Muscle of arm (tissue), 12 donors: ENCODE data around the gene LRMDA. TPM values are rescaled to one million over a fixed set of nuclear protein-coding genes. Genes with fewer than 3 reads are reported as not detected.
A peak's percentile ranks its signal among the peaks of the same experiment; 100 is the strongest.

ENCODE experiments used
- DNase-seq: peaks from one replicate; pipeline ENCODE4 v3.0.0-alpha.2; 2013
- polyA plus RNA-seq, 12 donors: library from polyadenylated mRNA; unstranded; fragments of 120-200 nt; gene quantifications; one replicate each; pipeline ENCODE4 v1.2.1, GENCODE V29; 2013; ENCODE audit not compliant: insufficient read length in 12 of 12

Gene LRMDA
- polyA plus RNA-seq, 12 donors: 3.5 to 6.7 (median 5.2) TPM; not detected in 2

- no peak for DNase-seq
These were observed 957.0 kb downstream of the LRMDA start for GRCh38 chr10:76388321-76389023.

DNA sequence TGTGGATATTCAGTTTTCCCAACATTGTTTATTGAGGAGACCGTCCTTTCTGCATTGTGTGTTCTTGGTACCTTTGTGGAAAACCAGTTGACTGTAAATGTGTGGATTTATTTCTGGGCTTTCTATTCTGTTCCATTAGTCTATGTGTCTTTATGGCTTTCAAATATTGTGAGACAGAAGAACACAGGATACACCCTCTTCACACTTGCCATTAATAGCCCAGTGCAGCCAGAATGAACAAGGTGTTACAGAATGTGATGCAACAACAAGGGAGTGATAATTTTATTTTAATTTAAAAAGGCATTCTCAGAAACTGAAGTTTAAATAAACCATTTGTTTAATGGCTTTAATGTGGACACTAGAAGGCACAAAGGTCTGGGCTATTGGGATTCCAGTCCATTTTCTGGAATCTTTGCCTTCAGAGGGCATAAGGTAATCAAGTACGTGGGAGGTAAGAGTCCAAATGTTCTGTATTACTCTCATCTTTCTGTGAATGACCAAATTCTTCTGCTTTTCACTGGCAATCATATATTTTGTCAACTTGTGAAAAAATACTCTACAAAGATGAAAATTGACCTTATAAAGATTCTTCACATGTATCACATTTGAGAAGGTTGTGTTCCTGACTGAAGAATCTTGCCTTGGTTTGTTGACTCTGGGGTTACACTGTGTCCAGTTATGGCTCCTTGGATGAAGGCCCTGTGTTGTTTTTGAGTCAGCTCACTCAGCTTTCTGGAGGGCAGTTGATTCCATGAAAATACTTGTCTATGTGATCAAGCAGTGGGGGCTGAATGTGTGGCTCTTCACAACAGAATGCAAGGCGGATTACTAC, 962.7 kb downstream of the LRMDA start:
- no peak for DNase-seq

GRCh38 chr10:76394707-76395042, 963.3 kb downstream of the LRMDA start:
- DNase-seq: no peak

DNA sequence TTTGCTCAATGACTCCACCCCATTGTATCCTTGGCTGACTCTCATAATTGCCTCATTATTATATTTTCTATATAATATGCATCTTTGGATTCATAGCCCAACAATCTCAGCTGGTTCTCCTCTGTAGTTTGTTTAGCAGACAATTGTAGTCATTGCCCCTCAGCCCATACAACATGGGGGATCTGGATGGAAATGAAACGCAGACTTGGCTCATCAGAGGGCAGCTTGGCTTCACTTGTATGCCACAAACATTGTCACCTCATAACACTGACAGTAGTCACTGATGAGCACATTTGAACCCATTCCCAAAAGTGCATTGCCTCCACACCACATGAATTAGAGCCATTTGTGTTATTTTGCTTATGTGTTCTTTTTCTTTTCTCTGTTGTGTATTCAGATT, 963.8 kb downstream of the LRMDA start:
- no peak for DNase-seq

DNA sequence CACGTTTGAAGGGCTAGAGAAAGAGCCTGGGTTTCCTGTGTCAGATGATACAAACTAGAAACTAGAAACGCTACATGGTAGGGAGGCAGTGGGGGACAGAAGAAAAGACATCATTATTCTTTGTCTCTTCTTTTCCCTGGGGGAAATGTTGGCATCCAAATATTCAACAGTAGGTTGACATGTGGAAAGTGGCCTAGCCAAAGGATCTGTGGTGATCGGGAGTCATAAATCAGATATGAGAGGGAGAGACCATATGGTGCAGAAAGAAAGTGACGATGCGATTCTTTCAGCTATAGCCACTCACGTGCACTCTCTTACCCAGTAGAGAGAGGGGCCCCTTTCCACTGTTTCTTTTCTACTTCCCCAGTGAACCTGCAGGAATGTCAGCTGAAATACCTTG, 964.7 kb downstream of the LRMDA start:
- no peak for DNase-seq

DNA sequence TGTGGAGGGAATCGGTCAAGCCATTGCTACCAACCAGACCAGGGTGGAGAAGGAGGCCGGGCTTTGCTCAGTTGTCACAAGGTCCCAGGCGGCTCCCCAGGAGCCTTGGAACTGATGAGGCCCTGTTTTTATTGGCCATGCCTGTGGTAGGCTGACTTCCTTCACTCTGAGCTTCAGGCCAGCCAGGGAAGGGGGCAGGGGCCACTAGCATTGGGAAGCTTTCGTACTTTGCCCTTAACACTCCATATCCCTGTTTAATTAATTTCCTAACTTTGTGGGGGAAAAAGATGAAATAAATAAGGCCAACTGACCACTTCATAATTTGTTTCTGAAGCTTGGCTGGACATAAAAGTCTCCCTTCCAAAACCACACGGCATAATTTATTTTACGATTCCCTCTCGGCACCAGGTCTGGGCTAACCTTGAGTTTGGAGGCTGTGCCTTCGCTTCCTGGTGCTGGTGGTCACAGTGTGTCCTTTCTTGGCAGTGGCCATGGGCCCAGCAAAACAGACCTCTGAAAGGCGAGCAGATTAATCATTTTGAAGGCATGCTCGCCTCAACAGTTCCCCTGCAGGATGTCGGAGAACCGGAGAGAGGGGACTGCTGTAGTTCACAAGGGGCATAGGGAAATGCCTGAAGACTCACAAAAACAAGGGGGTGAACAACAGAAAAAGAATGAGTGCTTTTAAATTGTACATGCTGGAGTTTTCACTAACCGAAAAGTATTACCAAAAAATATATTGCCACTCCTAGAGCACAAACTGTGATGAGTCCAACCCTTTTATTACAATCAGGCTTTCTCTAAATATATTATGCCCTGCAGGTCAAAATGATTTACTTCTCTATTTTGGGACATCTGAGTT, 966.0 kb downstream of the LRMDA start:
- DNase-seq: no peak

GRCh38 chr10:76398043-76398710, 966.8 kb downstream of the LRMDA start:
- DNase-seq: peak; percentile 7

DNA sequence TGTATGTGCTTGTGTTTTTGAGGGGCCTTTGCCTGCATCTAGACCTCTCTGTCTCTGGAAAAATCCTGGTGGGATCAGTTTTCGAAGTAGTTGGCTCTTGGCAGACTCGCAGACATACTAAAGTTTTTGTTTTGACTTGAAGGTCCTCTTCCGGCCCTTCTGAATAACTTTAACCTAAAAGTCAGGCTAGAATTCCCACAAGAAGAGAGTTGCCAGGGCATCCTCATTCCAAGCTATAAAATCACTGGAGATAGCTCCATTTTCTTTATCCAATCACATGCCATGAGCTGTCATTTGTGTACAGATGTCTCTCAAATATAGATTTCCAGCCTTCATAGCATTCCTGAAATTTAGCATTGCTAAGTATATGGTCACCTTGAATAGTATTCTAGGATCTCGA, 967.8 kb downstream of the LRMDA start:
- DNase-seq: no peak

DNA sequence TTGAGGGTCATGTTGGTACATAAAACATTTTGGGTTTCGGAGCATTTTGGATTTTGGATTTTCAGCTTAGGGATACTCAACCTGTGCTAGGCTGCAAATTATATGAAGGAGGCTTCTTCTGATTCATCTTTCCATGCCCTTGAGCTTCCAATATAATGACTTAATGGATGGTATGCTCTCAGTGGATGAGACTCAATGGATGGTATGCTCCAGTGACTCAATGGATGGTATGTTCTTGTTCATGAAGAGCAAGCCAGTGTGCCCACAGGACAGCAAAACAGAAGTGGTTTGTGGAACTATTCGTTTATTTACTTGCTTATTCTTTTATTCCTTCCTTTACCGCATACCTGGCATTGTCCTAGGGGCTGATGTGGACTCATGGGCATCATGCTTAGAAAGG, 969.6 kb downstream of the LRMDA start:
- no peak for DNase-seq

- no peak for DNase-seq
These were observed 972.5 kb downstream of the LRMDA start for GRCh38 chr10:76403912-76404311.

DNA sequence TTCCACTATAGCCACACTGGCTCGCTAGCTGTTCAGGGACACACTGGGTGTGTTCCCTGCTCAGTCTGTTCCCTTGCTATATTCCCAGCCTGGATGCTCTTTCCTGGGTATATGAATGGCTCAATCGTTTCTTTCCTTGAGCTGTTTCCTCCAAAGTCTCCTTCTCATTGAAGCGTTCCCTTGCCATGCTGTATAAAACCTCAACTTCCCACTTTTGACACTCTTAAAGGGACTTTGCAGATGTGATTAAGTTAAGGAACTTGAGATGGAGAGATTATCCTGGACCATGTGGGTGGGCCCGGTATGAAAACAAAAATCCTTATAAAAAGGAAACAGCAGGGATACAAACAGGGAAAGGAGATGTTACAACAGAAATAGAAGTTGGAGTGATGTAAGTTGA, 973.1 kb downstream of the LRMDA start:
- DNase-seq: no peak

GRCh38 chr10:76405922-76406321, 974.5 kb downstream of the LRMDA start:
- DNase-seq: no peak

DNA sequence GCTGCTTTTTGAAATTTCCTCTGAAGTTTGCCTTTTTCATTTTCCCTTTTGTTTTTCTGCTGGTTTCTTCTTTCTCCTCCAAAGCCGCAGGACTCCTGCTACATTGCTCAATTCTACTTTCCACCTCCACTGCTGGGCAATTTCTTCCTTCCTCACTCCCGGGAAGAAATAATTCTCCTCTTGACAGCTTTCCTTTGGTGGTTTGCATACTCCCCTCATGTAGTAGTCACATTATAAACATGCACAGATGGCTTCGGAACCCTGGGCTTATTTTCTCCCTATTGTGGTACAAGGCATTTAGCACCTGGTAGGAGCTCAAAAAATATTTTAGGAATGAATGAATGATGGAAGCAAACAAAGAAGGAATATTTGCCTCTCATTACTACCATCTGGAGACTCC, 977.2 kb downstream of the LRMDA start:
- DNase-seq: no peak

DNA sequence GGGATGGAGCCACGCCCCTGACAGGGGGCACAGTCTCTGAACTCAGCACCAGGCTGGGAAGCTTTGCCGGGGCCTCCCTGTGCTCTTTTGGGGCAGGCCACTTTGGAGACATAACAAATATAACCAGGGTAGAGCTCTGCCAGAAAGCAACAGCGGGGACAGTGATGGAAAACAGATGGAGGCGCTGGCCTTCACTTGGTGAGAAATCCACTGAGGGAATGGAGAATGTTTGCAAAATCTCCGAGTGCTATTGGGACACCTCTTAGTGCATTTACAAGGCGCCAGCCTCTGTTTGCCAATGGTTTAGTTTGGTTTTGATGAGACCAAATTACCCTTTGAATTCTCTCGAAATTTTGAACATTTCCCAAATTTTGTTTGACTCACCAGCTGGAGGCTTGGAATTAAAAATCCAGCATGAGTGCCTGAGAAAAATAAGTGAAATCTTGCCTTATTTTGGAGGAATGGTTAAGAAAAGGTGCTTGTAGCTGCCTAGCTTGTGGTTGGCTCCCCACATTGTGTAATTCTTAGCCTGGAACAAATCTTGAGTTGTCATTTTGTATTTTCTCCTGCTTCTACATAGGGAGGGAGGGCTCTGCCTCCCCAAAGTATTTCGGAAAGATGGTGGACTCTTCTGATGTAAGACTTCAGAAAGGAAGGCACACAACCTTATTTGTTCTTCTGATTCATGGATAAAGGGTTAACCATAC, 980.5 kb downstream of the LRMDA start:
- no peak for DNase-seq

DNA sequence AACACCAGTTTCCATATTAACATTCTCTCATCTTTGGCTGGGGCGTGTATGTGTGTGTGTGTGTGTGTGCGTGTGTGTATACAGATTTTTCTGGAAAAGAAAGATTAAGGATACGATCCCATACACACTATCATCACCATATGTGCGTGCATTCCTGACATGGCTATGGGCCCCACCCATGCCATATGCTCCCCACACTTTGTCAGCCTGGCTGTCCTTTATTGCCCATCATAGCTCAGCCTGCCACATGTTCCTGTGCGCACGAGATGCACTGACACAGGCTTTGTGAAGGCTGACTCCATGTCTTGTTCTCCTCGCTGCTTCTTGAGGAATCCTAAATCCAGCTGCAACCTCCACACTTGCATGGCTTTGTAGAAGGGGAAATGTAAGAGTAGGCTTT, 984.1 kb downstream of the LRMDA start:
- DNase-seq: no peak

DNA sequence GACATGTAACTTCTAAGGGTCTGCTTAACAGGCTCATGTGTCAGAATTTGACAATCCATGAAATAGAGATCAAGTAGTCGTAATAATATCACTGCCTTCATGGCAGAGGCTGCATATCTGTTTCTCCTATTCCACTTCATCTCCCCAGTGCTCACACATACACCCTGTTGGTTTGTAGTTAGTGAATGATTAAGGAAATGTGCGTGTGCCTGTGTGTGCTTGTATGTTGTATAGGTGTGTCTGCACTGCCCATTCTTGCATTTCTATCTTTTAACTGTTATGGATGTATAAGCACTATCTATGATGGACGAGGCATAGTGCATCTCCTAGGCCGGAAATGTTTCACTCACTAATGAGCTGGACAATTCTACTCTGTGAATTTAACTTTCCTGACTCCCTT, 985.2 kb downstream of the LRMDA start:
- no peak for DNase-seq

GRCh38 chr10:76420725-76421124, 989.3 kb downstream of the LRMDA start:
- no peak for DNase-seq

DNA sequence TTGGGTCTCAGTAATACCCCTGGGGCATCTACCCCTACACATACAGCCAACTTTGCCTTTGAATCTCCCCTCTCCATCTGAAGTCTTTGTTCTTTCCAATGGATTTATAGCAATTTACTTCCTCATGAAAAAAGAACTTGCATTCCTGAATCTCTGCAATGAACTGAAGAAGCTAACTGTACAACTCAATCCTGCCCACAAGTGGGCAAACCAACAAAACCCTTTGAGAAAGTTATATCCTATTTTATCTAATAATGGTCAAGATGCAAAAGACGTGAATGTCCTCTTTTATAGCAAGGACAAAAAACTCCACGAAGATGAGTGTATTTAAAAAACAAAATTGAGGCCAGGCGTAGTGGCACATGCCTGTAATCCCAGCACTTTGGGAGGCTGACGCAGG, 991.3 kb downstream of the LRMDA start:
- DNase-seq: no peak

DNA sequence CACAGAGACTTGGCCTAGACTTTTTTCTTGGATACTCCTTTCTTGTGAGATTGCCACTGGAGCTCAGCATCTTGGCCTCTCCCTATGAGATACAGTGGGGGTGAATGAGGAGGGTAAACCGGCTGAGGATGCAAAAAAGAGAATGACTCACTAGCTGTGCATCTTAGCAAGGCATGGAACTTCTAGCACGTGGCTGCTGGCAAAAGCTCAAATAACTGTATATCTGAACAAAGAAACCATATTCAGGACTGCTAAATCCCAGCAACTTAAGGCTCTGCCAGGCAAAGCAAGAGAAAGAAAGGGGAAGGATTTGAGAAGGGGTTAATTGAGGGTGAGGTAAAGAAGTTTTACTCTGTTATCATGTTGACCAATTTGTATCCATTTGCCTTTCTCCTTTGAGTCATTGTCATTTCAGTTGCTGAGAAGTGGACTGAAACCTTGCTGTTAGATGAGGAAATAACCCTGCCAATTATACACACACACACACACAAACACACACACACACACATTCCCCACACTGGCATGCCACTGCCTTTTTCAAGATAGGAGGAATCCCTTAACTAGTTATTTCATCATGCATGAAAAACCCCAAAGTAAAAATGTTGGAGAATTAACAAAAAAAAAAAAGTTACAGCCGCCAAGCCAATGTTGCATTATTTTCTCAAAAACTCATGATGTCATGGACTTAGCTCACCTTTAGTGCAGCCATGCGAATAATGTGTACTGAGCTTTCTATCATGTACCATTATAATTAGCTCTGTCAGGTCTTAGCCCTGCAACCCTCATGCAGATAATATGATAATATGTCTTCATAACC, 997.3 kb downstream of the LRMDA start:
- no peak for DNase-seq

DNA sequence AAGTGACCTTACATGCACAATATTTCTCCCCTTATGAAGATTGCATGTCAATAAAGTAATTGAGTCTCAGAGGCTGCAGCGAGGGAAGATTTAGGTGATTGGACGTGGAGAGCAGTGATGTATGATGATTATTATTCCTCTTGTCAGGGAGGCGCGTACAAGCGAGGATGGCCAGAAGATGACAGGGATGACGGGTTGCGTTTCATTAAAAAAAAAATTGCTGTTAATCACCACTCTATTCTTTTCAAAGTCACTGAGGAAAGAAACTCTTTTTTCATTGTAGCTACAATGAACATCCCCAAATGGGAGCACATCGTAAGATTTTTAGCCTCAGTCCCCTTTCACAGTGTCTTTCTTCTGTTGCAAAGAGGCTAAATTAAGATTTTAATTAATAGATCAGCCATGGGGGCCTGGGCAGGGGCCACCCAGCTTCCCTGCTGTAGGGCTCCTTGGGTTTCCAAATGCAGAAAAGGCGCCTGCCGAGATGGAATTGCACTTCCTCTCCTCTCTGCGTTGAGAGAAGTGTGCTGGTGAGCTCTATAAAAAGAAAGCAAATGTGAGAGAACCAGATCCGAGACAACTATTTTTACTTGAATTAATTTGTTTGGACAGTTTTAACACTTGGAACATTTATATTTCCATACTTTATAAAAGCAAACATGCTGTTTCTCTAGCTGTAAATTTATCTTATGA, 998.1 kb downstream of the LRMDA start:
- DNase-seq: no peak
